HepG2 (cell line): ENCODE data around the gene HDAC4. TPM values are rescaled to one million over a fixed set of nuclear protein-coding genes. Genes with fewer than 3 reads are reported as not detected.

Experiments used
- ATF5 ChIP-seq: sonication (generic); formaldehyde crosslinking; IDR thresholded peaks from 2 replicates; pipeline ENCODE4 v1.4.0; 2020; ENCODE audit warnings: mild to moderate bottlenecking, low read depth, missing genetic modification reagents
- CEBPG ChIP-seq: IDR thresholded peaks from 2 replicates; pipeline ENCODE4 v1.6.1; 2016
- EED ChIP-seq: sonication (generic); formaldehyde crosslinking; IDR thresholded peaks from 2 replicates; pipeline ENCODE4 v1.5.0; 2020; ENCODE audit warnings: mild to moderate bottlenecking, missing genetic modification reagents
- EZH2 ChIP-seq: conservative IDR thresholded peaks from 2 replicates; pipeline ENCODE4 v1.6.1; 2012; ENCODE audit warnings: mild to moderate bottlenecking, low read depth, low read length, moderate library complexity
- FOXA1 ChIP-seq, 2 experiments: fragments of 450-650 bp in 1 of 2; sonication (generic) in 1 of 2; formaldehyde crosslinking in 1 of 2; IDR thresholded peaks; 2 replicates each; pipeline versions ENCODE4 v1.4.0 to v1.6.1; 2016 to 2020; ENCODE audit warnings: missing genetic modification reagents in 1 of 2
- GATA4 ChIP-seq: sonication (generic); IDR thresholded peaks from 2 replicates; pipeline ENCODE4 v1.6.1; 2016; ENCODE audit warnings: antibody characterized with exemption, low read depth, borderline replicate concordance
- HOXA7 ChIP-seq: sonication (generic); formaldehyde crosslinking; IDR thresholded peaks from 2 replicates; pipeline ENCODE4 v1.8.1; 2022; ENCODE audit warnings: mild to moderate bottlenecking, missing genetic modification reagents, moderate library complexity
- JARID2 ChIP-seq: sonication (generic); formaldehyde crosslinking; IDR thresholded peaks from 2 replicates; pipeline ENCODE4 v1.8.1; 2023; ENCODE audit warnings: missing genetic modification reagents, inconsistent platforms; ENCODE audit not compliant: insufficient replicate concordance
- MAFF ChIP-seq: IDR thresholded peaks from 2 replicates; pipeline ENCODE4 v1.6.1; 2011; ENCODE audit warnings: low read depth, low read length, improper control_type of control experiment
- PLSCR1 ChIP-seq: sonication (generic); formaldehyde crosslinking; IDR thresholded peaks from 2 replicates; pipeline ENCODE4 v1.5.0; 2020; ENCODE audit warnings: missing genetic modification reagents, mild to moderate bottlenecking, borderline replicate concordance
- POLR2G ChIP-seq: fragments of 200-400 bp; formaldehyde crosslinking; IDR thresholded peaks from 2 replicates; pipeline ENCODE4 v1.6.1; 2018; ENCODE audit warnings: mild to moderate bottlenecking, low read depth, low read length, moderate library complexity
- PRPF4 ChIP-seq: fragments of 200-400 bp; formaldehyde crosslinking; IDR thresholded peaks from 2 replicates; pipeline ENCODE4 v1.6.1; 2016; ENCODE audit warnings: low read length, low read depth; ENCODE audit not compliant: poor library complexity, severe bottlenecking
- PTBP1 ChIP-seq: fragments of 200-400 bp; formaldehyde crosslinking; IDR thresholded peaks from 2 replicates; pipeline ENCODE4 v1.6.1; 2018; ENCODE audit warnings: low read length, low read depth; ENCODE audit not compliant: poor library complexity, severe bottlenecking
- RNF2 ChIP-seq: fragments of 450-650 bp; conservative IDR thresholded peaks from 2 replicates; pipeline ENCODE4 v1.6.1; 2016; ENCODE audit warnings: low read depth
- SNRNP70 ChIP-seq: fragments of 200-400 bp; formaldehyde crosslinking; IDR thresholded peaks from 2 replicates; pipeline ENCODE4 v1.6.1; 2017; ENCODE audit warnings: mild to moderate bottlenecking, low read depth, low read length, moderate library complexity
- SPEN ChIP-seq: sonication (generic); formaldehyde crosslinking; IDR thresholded peaks from 2 replicates; pipeline ENCODE4 v1.5.1; 2020; ENCODE audit warnings: low read depth, mild to moderate bottlenecking, missing genetic modification reagents
- TGIF2 ChIP-seq: IDR thresholded peaks from 2 replicates; pipeline ENCODE4 v1.6.1; 2016; ENCODE audit warnings: control low read depth, missing compliant biosample characterization
- ZFX ChIP-seq: sonication (generic); formaldehyde crosslinking; IDR thresholded peaks from 2 replicates; pipeline ENCODE4 v1.4.0; 2020; ENCODE audit warnings: mild to moderate bottlenecking, low read depth, missing genetic modification reagents, moderate library complexity
- ZNF124 ChIP-seq: sonication (generic); formaldehyde crosslinking; IDR thresholded peaks from 2 replicates; pipeline ENCODE4 v1.4.0; 2020; ENCODE audit warnings: missing genetic modification reagents
- ZNF136 ChIP-seq: sonication (generic); formaldehyde crosslinking; IDR thresholded peaks from 2 replicates; pipeline ENCODE4 v1.8.1; 2022; ENCODE audit warnings: low read depth, mild to moderate bottlenecking, moderate library complexity, missing genetic modification reagents
- ZNF143 ChIP-seq: sonication (generic); formaldehyde crosslinking; IDR thresholded peaks from 2 replicates; pipeline ENCODE4 v1.4.0; 2020; ENCODE audit warnings: missing genetic modification reagents
- ZNF333 ChIP-seq: sonication (generic); formaldehyde crosslinking; IDR thresholded peaks from 2 replicates; pipeline ENCODE4 v1.4.0; 2020; ENCODE audit warnings: mild to moderate bottlenecking, missing genetic modification reagents, borderline replicate concordance
- ZNF382 ChIP-seq: sonication (generic); formaldehyde crosslinking; IDR thresholded peaks from 2 replicates; pipeline ENCODE4 v1.5.0; 2020; ENCODE audit warnings: missing genetic modification reagents, mild to moderate bottlenecking, borderline replicate concordance
- ZNF431 ChIP-seq: sonication (generic); formaldehyde crosslinking; IDR thresholded peaks from 2 replicates; pipeline ENCODE4 v1.9.0; 2022; ENCODE audit warnings: missing genetic modification reagents, low read depth, mild to moderate bottlenecking, borderline replicate concordance
- ZNF597 ChIP-seq: sonication (generic); formaldehyde crosslinking; IDR thresholded peaks from 2 replicates; pipeline ENCODE4 v1.5.0; 2020; ENCODE audit warnings: missing genetic modification reagents
- ZNF614 ChIP-seq: IDR thresholded peaks from 2 replicates; pipeline ENCODE4 v1.6.1; 2018; ENCODE audit warnings: missing biosample characterization, missing genetic modification reagents, inconsistent platforms, borderline replicate concordance
- ZNF773 ChIP-seq: sonication (generic); formaldehyde crosslinking; IDR thresholded peaks from 2 replicates; pipeline ENCODE4 v1.4.0; 2020; ENCODE audit warnings: missing genetic modification reagents, borderline replicate concordance
- ZNF816 ChIP-seq: sonication (generic); formaldehyde crosslinking; IDR thresholded peaks from 2 replicates; pipeline ENCODE4 v1.8.0; 2022; ENCODE audit warnings: missing genetic modification reagents, mild to moderate bottlenecking, borderline replicate concordance
- ZSCAN22 ChIP-seq: sonication (generic); formaldehyde crosslinking; IDR thresholded peaks from 2 replicates; pipeline ENCODE4 v1.4.0; 2020; ENCODE audit warnings: mild to moderate bottlenecking, missing genetic modification reagents
- polyA plus RNA-seq, 8 experiments: library from polyadenylated mRNA; depleted of rRNA in 3 of 8; stranded (reverse) in 7 of 8; unstranded in 1 of 8; fragments of >200 nt; fragmentation: Illumina TruSeq in 4 of 8; extraction: Trizol in 4 of 8; gene quantifications; 2 replicates each; pipeline versions ENCODE4 v1.2.1 to v1.2.3, GENCODE V29; 2011 to 2016; ENCODE audit warnings: low read depth in 4 of 8, missing spikeins in 1 of 8, mixed read lengths in 1 of 8; ENCODE audit not compliant: insufficient read depth in 1 of 8
- total RNA-seq, 5 experiments: library from RNA; depleted of rRNA; stranded (reverse); fragments of >200 nt; fragmentation: Illumina TruSeq; extraction: Trizol; gene quantifications; 2 replicates each; pipeline ENCODE4 v1.2.3, GENCODE V29; 2016; ENCODE audit warnings: low read depth in 1 of 5

The HDAC4 gene
- total and polyA plus RNA-seq, 2 of the 13 experiments (the other 11 are each of a cell fraction or from before 2014, with no cell fraction given): 10.1 to 11.5 TPM

GRCh38 chr2:239296020-239296932, 104.5 kb downstream of the HDAC4 start (continued):
- TF ChIP-seq PLSCR1: no peak
- peak; percentile 61; the same call in 1 of the 2 replicates for TF ChIP-seq ZFX
- TF ChIP-seq POLR2G: no peak
- TF ChIP-seq EED (CRISPR knock-in tag): no peak
- TF ChIP-seq ZNF143 (CRISPR knock-in tag): peak; percentile 41; the same call in 1 of the 2 replicates
- no peak for TF ChIP-seq ZNF597
- TF ChIP-seq EZH2: no peak
- peak; percentile 53 for TF ChIP-seq TGIF2 (CRISPR knock-in tag)
- TF ChIP-seq ZNF333: no peak
- TF ChIP-seq PRPF4: no peak
- TF ChIP-seq SNRNP70: no peak
- TF ChIP-seq ZNF816 (CRISPR knock-in tag): no peak
- TF ChIP-seq ZSCAN22: no peak
- no peak for TF ChIP-seq ATF5 (CRISPR knock-in tag)
- TF ChIP-seq HOXA7 (CRISPR knock-in tag): no peak
- peak; percentile 88; the same call in 1 of the 2 replicates for TF ChIP-seq SPEN
- TF ChIP-seq ZNF773 (CRISPR knock-in tag): no peak
- no peak for TF ChIP-seq JARID2
- TF ChIP-seq ZNF382 (CRISPR knock-in tag): no peak
- no peak for TF ChIP-seq FOXA1 (IDR thresholded peaks at IDR 0.05)
- TF ChIP-seq FOXA1 (CRISPR knock-in tag; IDR thresholded peaks at IDR 0.05): no peak
- 0 out of 2 replicates have a peak, but pooled peaks have one; percentile 69 for TF ChIP-seq ZNF136 (CRISPR knock-in tag)
- TF ChIP-seq ZNF614 (CRISPR knock-in tag): 0 out of 2 replicates have a peak, but pooled peaks have one; percentile 25
- 0 out of 2 replicates have a peak, but pooled peaks have one; percentile 2 for TF ChIP-seq CEBPG (CRISPR knock-in tag)
- TF ChIP-seq GATA4: no peak
- TF ChIP-seq RNF2: no peak
- TF ChIP-seq PTBP1: no peak
- 0 out of 2 replicates have a peak, but pooled peaks have one; percentile 15 for TF ChIP-seq ZNF431 (CRISPR knock-in tag)
- TF ChIP-seq MAFF: no peak
- TF ChIP-seq ZNF124 (CRISPR knock-in tag): no peak
